WTC11 (cell line): ENCODE measurements around the gene TCP1.

Experiments
- CTCF ChIP-seq: fragments of 200-600 bp; IDR thresholded peaks from 2 replicates; pipeline ENCODE4 v1.8.0; 2022; ENCODE audit warnings: antibody characterized with exemption
- FOXK1 ChIP-seq: sonication (generic); formaldehyde crosslinking; IDR thresholded peaks from 2 replicates; pipeline ENCODE4 v1.8.0; 2022; ENCODE audit warnings: mild to moderate bottlenecking, moderate library complexity, missing genetic modification reagents

GRCh38 chr6:159730332-159730676 is 59.1 kb downstream of the TCP1 start:
- no peak for TF ChIP-seq CTCF
- TF ChIP-seq FOXK1 (CRISPR knock-in tag): no peak
